Urinary bladder (tissue), 4 donors: ENCODE data around the gene FREY1. TPM values are rescaled to one million over a fixed set of nuclear protein-coding genes. Genes with fewer than 3 reads are reported as not detected.
A peak's percentile ranks its signal among the peaks of the same experiment; 100 is the strongest.

Source experiments
- DNase-seq: peaks from one replicate; pipeline ENCODE4 v3.0.0-alpha.2; 2015; ENCODE audit errors: extremely low spot score
- H3K27ac ChIP-seq: one replicate; pipeline ENCODE4 v1.5.1; 2013; ENCODE audit warnings: low read depth, mild to moderate bottlenecking, moderate library complexity
- H3K36me3 ChIP-seq: one replicate; pipeline ENCODE4 v1.6.1; 2013; ENCODE audit warnings: mild to moderate bottlenecking, moderate library complexity; ENCODE audit not compliant: insufficient read depth
- H3K4me1 ChIP-seq: one replicate; pipeline ENCODE4 v1.6.1; 2013; ENCODE audit warnings: mild to moderate bottlenecking, moderate library complexity; ENCODE audit not compliant: insufficient read depth
- H3K4me3 ChIP-seq: one replicate; pipeline ENCODE4 v1.5.1; 2013; ENCODE audit warnings: low read depth, low read length
- WGBS: extraction: QIAGEN DNeasy Blood & Tissue Kit; methylation state at CpG from one replicate; pipeline ENCODE4 v1.1.7; 2013; 5-methylcytosine and 5-hydroxymethylcytosine counted together
- polyA plus RNA-seq: library from polyadenylated mRNA; stranded (reverse); fragments of 200-250 nt; gene quantifications from one replicate; pipeline ENCODE4 v1.2.3, GENCODE V29; 2013
- total RNA-seq: library from RNA; depleted of rRNA; stranded (reverse); fragments of >200 nt; gene quantifications from one replicate; pipeline ENCODE4 v1.2.3, GENCODE V29; 2014
- donor health status: healthy with polysubstance abuse.
- donor health status: healthy.

The FREY1 gene
- total and polyA plus RNA-seq, 2 donors, result 0.37 to 0.58 TPM

DNA sequence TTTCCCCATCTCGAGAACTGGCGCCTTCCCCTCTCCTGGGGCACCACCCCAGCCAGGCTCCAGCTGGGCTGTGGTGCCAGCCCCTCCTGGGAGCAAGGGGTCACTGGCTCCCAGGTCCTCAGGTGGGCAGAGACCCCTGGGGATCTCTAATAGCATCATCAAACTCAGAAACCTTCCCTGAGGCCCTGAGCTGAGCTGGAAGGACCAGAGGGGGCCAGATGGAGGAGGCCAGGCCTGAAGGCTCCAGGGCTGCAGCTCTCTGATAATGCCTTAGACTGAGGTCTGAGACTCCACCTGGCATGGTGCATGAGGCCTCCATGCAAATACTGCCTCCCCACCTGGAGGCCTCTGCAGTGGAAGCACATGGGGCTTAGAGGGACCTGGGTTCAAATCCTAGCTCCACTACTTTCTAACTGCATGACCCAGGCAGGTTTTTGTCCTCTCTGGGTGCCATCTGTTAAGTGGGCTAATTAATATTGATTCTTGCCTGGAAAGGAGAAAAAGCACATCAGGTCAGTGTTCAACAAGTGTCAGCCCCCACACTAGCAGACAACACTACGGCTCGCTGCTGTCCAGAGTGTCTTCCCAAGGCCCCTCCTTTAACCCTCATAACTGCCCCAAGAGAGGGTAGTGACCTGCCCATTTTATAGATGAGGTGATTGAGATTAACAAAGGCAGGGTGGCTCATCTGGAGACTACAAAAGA is 20.1 kb downstream of the FREY1 start:
- WGBS, result 89% methylated on average over 4 of the region's 4 CpGs
- H3K27ac ChIP-seq, result no peak overlapping the region
- H3K36me3 ChIP-seq, result no peaks in the 10 kb centered on the region
- H3K4me3 ChIP-seq, result no peak overlapping the region
- H3K4me1 ChIP-seq, result no peaks in the 10 kb centered on the region
- DNase-seq, result no peak

DNA sequence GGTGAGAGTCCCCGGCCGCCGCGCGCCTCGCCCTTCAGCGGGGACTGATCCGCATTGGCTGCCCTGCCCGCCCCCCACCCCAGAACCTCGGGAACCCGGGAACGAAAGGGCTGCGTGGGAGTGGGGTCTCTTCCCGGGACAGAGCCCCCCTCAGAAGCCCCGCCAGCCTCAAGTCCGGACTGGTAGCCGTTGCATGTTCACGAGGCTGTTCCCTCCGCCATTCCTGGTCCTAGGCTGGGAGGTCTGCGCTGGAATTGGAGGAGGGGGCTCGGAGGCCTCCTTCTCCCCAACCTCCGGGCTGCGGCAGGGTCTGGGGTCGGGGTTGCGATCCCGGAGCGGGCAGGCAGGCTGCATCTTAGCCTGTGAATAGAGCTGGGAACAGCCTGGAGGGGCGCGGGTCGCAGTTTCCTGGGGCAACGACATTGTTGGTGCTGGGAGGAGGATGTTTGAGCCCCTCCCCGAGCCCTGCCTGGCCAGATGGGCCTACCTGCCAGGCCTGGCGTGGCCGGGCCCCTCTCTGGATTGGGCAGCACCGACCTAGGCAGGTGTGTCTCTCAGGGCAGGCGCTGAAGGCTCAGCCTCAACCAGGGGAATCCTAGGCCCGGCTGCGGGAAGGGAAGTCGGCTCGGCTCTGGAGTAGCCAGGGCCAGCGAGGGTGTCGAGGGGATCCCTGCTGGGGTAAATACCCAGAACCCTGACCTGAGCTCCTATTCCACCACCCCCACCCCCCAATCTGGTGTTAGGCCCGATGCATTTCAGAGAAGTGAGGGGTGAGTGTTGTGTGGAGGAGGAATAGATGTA is 20.9 kb downstream of the FREY1 start:
- Histone ChIP-seq H3K27ac (no peak overlapping the region), H3K4me3 (peak overlapping the region; percentile 63), H3K4me1 (no peaks in the 10 kb centered on the region), H3K36me3 (peaks cover 1% of the 10 kb centered on the region)
- 14% methylated on average over 43 of the region's 43 CpGs for WGBS
- no peak for DNase-seq

DNA sequence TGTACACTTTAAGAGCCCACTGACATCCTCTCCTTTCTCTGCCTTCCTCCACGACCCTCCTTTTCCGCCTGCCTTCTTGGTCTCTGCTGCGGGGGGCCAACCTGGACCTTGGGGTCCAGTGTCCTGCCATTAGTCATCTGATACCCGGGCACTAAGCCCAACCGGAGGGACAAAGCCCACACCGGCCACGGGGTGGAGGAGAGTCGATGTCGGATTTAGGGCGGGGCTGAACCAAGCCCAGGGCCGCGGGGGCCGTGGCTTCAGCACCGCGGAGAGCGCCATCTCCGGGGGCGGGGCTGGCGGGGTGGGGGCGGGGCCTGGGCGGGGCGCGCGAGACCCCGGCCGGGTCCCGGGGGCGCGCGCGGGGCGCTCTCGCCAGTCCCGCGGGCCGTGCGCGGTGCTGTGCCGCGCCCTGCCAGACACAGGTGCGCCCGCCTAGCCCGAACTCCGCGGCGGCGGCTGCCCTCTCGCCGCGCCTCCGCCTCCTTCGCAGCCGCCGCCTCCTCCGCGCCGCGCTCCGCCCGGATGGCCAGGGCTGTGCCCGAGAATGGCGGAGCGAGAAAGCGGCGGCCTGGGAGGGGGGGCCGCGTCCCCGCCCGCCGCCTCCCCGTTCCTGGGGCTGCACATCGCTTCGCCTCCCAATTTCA is 21.7 kb downstream of the FREY1 start, which contains the start of gene MAPK8IP1:
MAPK8IP1 (plus strand) TSS at position 378 of the 647 bp plus-strand sequence; CDS start at position 548, 170 bp downstream.
- no peak for DNase-seq
- 1% methylated on average over 73 of the region's 73 CpGs for whole genome bisulfite sequencing
- Histone ChIP-seq H3K4me3 (peak within 1 kb of the TSS; percentile 63), H3K27ac (no peak within 1 kb of the TSS), H3K4me1 (no peaks in the 10 kb centered on the region), H3K36me3 (peaks cover 2% of the 10 kb centered on the region)

DNA sequence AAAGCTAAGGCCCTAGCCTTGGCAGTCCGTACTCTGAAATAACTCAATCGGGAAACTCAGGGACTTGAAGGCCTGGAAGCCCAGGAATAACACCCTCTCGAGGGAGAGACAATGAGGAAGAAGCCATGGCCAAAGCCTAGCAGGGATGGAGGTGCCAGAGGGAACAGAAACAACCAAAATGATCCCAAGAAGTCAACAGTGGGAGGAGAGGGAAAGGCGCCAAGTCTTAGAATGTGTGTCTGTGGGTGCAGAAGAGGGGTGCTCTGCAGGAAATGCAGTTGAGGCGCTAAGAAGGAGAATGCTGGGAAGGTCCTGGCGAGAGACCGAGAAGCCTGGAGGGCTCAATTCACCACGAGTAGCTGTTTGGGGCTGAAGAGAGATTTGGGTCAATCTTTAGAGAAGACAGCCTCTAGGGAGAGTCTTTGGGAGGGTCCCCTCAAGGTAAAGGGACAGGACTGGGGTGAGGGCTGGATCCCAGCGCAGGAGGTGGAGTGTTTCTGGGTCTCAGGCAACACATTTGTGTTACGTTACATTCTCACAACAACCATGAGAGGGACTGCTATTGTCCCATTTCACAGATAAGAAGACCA is 22.4 kb downstream of the FREY1 start:
- DNase-seq, result no peak
- Histone ChIP-seq H3K36me3 (peaks cover 2% of the 10 kb centered on the region), H3K4me1 (no peaks in the 10 kb centered on the region), H3K27ac (no peak overlapping the region), H3K4me3 (no peak overlapping the region)
- 85% methylated on average over 10 of the region's 10 CpGs for WGBS

DNA sequence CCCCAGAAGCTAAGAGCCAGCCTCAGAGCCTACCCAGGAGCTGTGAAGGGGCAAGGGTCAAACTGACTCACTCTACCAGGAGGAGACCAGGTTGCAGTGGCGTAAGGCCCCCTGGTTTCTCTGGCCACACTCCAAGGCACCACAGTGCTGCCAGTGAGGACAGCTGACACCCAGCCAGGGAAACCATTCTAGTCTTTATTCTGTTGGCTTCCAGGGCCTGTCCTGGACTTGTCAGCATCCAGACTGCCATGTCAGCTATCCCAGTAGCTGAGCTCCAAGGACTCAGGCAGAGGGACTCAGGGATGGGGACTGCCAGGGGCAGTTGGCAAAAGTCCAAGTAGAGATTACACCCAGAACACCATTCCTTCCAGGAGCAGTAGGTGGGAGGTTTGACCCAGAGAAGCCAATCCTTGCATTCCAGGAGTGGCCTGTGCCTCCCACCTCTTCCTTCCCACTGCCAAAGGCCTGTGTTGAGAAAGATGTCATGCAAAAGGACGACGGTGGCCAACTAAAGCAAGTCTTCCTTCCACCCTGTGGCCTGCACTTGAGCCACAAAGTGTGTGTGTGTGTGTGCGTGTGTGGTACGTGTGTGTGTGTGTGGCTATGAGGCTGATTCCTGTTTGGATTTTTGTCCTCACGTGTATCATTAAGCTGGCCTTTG is 25.2 kb downstream of the FREY1 start:
- WGBS, result 82% methylated on average over 6 of the region's 6 CpGs
- Histone ChIP-seq H3K36me3 (peaks cover 2% of the 10 kb centered on the region), H3K4me1 (no peaks in the 10 kb centered on the region), H3K4me3 (no peak overlapping the region), H3K27ac (no peak overlapping the region)
- DNase-seq, result no peak

DNA sequence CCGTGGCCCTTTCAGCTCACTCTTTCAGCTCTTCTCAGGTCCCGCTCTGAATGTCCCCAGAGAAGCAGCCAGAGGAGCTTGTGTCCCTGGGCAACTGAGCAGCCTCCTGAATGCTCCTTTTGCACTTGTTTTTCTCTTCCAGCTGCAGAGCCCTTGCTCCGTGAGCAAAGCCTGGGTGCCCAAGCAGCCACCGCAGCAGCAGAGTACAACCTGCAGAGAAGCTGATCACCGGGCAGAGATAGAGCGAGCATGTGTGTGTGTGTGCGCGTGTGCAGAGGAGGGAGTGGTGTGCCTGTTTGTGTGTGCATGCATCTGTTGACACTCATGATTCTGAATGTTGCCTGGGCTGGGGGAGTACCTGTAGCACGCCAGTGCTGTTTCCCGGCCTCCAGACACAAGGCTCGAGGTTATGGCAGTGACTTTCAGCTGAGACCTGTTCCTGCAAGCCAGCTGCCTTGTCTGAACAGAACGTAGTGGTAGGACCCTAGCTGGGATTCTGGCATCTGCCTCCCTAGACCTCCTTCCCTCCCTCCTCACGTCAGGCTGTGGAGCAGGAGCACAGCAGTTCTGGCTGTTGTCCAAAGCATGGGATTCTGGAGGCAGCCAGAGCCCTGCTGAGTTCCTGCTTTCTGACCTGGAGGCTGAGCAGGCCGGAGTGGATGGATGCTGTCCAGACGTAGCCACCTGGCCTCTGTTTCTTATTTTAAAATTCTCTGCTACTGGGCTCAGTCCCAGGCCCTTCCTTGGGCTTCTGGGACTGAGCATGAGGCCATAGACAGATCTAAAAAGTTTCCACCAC is 26.1 kb downstream of the FREY1 start:
- H3K36me3 ChIP-seq, result peaks cover 2% of the 10 kb centered on the region
- DNase-seq, result no peak
- WGBS, result 78% methylated on average over 15 of the region's 15 CpGs

DNA sequence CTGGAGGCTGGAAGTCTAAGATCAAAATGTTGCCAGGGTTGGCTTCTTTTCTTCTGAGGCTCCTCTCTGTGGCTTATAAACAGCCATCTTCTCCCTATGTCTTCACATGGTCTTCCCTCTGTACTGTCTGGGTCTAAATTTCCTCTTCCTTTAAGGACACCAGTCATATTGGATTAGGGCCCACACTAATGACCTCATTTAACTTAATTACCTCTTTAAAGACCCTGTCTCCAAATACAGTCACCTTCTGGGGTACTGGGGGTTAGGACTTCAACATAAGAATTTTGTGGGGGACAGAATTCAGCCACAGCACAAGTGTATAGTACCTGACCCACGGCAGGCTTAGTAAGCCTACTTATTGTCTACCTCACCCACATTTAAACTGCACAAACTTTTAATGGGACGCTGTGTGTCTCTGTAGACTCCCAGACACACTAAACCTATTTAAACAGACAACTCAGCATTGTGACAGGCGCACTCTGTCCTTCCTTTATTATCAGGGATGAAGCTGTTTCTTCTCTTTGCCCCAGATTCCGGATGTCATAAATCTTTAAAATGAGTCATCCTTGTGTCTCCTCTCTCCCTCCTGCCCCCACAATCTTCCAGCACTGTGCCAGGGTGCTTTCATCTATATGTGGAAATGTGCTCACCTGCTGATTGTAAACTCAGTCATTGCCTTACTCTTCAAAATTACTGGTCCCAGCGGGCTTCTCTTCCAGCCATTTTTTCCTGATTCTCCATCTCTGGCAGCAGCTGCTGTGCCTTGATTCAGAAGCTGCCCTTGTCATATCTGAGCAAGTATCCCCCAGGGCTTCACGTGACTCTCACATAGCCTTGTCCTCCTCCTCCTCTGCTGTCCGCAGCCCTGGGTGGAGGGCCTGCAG is 27.0 kb downstream of the FREY1 start:
- WGBS, result 69% methylated on average over 7 of the region's 7 CpGs
- H3K4me3 ChIP-seq, result no peak overlapping the region

More for the DNA sequence above, 26.1 kb downstream of the FREY1 start:
- Histone ChIP-seq H3K27ac (no peak overlapping the region), H3K4me1 (no peaks in the 10 kb centered on the region), H3K4me3 (no peak overlapping the region)

DNA sequence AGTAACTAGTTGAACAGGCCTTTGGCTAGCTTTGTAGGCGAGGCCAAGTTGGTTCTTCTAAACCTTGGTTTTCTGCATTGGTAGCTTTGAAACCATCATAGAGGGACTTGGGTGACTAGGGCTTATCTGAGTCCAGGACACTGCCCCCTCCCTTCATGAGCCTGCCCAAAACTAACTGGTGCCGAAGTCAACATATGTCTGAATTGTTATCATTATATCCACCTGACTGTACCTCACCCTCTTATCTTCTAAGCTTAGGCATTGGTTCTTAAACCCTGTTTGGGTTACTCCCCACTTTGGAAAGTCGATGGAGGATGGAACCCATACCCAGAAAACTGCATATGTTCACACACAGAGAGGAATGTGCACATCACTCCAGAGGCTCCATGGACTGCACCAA is 29.2 kb downstream of the FREY1 start:
- H3K27ac ChIP-seq, result no peak overlapping the region
- peaks cover 7% of the 10 kb centered on the region for H3K36me3 ChIP-seq
- no peak overlapping the region for H3K4me3 ChIP-seq
- DNase-seq, result no peak
- H3K4me1 ChIP-seq, result no peaks in the 10 kb centered on the region
- 88% methylated on average over 3 of the region's 3 CpGs for WGBS

More for the DNA sequence above, 27.0 kb downstream of the FREY1 start:
- no peak overlapping the region for H3K27ac ChIP-seq
- no peak for DNase-seq
- H3K4me1 ChIP-seq, result no peaks in the 10 kb centered on the region
- H3K36me3 ChIP-seq, result peaks cover 7% of the 10 kb centered on the region

DNA sequence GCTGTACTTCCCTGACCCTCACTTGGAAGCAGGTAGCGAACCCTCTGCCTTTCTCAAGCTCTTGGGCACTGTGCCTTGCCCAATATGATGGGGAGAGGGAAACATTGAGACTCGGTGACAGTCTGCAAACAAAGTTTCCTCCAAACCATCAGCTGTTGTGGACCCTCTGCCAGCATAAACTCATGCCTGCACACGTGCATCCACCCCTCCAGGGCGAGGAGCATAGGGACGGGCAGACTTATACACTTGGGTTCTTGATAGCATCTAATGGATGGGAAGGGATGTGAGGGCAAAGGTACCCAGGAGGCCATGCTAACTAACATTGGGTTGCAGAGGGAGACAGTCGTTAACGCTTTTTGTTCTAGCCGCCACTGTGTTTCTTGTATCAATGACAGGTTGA is 29.9 kb downstream of the FREY1 start:
- Histone ChIP-seq H3K36me3 (peaks cover 7% of the 10 kb centered on the region), H3K4me3 (no peak overlapping the region), H3K27ac (no peak overlapping the region), H3K4me1 (no peaks in the 10 kb centered on the region)
- 86% methylated on average over 8 of the region's 8 CpGs for WGBS
- DNase-seq, result no peak

DNA sequence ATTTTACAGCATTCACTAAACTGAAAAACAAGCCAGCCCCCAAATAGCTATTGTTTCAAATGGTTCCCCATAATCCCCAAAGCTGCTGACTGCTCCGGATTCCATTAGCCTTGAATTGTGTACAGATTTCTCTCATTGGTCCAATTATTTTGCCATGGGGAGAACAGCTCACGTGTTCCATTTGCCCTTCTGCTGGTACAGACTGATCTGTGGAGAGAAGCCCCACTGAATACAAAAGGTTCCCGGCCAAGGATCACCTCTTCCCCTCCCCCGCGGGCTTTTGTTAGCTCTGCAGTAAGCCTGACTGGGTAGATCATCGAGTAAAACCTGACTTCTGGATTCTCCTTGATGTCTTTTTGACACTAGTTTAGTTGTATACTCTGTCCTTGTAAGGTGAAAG is 30.7 kb downstream of the FREY1 start:
- Histone ChIP-seq H3K27ac (no peak overlapping the region), H3K36me3 (peaks cover 15% of the 10 kb centered on the region), H3K4me1 (no peaks in the 10 kb centered on the region), H3K4me3 (no peak overlapping the region)
- no peak for DNase-seq
- 66% methylated on average over 6 of the region's 6 CpGs for WGBS

DNA sequence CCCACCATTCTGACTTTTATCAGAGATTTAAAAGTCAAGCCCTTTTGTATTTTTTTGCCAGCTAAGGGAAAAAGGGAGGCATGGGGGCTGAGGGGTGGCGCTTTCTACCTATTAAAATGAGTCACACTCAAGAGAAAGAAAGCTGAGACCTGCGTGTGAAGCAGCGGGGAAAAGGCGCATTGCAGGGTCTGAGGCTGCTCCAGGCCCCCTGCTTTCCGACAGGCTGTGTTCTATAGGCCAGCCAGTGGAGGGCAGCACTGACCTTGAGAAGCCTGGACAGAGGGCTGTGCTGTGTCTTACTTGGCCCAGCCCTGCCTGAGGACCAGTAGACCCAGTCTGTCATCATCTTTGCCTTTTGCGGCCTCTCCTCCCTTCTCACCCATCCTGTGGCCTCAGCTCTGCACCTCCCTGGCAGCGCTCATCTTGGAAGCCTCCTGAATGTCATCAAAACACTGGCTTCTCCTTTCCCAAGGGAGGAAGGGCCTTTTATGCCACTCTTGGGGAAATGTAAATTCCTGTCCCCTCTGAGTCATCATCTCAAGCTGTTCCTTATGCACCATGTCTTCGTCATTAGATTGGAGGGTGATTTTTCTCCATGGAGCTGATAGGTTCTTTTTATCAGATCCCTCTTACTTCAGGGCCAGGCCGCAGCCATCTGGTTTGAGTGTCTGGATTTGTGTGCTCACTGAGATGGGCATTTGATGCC is 34.3 kb downstream of the FREY1 start:
- no peak overlapping the region for H3K27ac ChIP-seq
- no peak for DNase-seq
- WGBS, result 64% methylated on average over 9 of the region's 9 CpGs
- H3K4me3 ChIP-seq, result no peak overlapping the region
- peaks cover 27% of the 10 kb centered on the region for H3K36me3 ChIP-seq
- no peaks in the 10 kb centered on the region for H3K4me1 ChIP-seq
